NCI-H2196 (cell line): ENCODE data around the gene HHIPL1.
A peak's percentile ranks its signal among the peaks of the same experiment; 100 is the strongest.

Experiments
- DNase-seq: peaks from one replicate; lab custom pipeline; 2025; ENCODE audit not compliant: unreplicated experiment; lab: John Stamatoyannopoulos, UW

The HHIPL1 gene

DNA sequence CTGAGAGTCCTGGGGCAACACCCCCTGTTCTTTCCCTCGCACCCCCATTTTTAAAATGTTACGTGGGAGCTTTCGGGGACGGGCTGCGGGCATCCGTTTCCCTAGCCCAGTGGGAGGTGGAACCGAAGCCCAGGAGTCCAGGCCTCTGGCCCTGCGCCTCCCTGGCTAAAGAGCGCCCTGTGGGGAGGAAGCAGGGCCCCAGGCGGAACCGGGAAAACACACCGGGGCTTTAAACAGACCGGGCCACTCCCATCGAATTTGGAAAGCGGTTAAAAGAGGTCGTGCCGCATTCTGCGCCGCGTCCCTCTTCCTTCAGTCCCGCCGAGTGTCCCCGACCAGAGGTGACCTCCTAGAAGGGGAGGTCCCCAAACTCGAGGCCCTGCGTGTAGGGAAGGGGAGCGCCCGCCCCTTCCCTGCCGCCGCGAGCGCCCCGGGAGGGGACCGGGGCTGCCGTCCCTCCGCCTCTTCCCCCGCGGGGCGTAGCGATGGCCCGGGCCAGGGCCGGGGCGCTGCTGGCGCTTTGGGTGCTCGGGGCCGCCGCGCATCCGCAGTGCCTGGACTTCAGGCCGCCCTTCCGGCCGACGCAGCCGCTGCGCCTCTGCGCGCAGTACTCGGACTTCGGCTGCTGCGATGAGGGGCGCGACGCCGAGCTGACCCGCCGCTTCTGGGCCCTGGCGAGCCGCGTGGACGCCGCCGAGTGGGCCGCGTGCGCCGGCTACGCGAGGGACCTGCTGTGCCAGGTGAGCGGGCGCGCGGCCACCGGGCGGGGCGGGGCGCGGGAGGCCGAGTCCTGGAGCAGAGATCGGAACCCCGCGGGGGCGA is at the start of gene HHIPL1:
TSS of gene HHIPL1 (plus strand) at position 407 of the 822 bp plus-strand sequence. CDS start at position 486, 79 bp downstream.
- no peak for DNase-seq

DNA sequence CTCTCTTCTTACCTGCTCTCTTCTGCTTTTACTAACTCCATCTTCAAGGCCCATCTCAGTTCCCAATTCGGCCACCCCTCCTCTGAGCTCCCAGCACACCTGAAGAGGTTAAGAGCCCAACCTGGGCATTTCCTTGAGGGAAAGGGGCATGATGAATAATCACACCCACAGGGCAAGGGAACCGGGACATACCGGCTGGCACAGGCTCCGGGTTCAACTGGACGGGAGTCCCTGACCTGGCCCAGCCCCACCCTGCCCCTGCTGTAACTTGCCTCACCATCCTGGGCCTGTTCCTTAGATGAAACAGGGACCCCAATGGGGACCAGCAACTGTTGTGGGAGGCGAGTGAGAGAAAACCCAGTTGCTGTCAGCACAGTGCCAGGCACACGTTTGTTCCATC is 49.4 kb upstream of the HHIPL1 start:
- no peak for DNase-seq

DNA sequence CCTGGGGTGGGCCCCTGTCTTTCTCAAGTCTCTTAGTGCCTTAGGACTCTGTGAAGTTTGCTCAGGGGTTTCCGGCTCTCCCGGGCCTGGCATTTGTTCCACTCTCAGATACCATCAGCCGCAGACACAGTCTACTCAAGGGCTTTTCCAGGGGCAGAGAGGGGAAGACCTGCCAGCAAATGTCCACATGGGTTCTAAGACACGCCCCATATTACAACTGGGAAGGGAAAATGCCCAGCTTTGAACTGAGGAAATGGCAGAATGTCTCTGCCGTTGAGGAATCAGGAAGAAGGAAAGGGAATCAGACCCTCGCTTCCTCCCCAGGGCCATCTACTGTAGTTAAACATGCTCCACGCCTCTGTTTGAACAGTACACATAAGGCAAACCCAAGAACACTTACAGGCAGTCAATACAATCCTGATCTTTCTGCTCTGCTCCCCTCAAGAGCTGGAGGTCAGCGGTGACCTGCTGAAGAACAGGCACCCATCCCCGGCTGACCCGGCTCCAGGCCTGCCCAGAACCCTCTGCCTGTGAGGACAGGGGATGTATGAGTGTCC is 48.8 kb upstream of the HHIPL1 start:
- no peak for DNase-seq

DNA sequence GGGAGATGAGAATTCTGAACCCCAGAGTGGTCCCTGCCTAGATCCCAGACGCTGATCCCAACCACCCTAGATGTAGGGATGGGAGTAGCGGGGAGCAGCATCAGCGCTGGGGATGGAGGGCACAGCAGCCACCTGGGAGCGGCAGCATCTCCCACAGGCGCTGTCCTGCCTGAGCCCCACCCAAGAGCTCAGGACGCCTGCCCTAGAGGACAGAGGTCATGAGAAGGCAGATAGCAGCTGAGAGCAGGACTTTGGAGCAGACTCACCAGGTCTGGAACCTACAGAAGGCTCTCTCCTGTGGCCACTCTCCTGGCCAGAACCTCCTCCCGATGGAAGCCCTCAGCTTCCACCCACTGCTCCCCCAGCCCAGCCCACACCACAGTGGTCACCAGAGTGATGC is 48.2 kb upstream of the HHIPL1 start:
- no peak for DNase-seq

DNA sequence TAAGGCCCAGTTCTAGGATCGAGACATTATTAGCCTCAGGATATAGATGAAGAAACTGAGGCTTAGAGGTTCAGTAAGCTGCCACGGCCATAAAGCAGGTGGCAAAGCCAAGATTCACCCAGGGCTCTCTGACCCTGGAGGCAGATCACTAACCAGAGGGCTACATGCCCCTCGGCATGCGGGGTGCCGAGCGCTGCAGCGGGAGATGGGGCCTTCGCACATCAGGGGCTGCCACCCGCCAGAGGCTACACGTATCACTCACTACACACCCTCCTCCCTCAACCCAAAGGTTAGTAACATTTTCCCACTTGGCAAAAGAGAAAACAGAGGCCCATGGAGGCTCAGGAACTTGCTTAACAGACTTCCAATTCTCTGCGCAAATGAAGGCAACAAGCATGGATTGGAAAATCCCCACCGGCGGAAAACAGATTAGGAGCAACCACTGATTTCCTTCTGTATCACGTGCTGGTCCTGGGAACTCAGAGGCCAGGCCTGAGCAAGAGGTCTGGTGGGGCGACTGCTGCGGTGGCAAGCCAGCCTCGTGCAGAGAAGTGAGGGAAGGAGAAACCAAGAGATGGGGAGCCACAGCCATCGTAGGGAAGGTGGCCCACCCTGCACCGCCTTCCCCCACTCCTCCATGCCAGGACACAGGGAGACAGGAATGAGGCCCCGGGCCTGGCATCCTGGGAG is 46.9 kb upstream of the HHIPL1 start:
- no peak for DNase-seq

DNA sequence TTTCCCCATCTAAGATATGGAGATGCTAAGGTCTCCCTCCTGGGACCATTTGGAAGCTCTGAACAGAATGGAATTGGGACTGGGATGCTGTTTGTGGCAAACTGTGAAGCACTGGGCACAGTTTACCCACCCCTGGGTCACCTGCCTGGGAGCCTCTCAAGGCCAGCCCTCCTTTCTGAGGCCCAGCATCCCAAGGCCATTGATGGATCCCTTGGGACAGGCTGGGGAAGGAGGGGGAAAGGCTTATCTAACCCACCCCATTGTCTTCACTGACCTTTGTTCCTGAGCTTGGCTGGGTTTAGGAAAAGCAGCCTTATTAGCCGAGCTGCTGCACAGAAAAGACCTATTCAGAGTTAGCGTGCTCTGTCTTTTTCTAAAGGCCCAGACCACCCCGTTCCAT is 46.2 kb upstream of the HHIPL1 start:
- DNase-seq = no peak

DNA sequence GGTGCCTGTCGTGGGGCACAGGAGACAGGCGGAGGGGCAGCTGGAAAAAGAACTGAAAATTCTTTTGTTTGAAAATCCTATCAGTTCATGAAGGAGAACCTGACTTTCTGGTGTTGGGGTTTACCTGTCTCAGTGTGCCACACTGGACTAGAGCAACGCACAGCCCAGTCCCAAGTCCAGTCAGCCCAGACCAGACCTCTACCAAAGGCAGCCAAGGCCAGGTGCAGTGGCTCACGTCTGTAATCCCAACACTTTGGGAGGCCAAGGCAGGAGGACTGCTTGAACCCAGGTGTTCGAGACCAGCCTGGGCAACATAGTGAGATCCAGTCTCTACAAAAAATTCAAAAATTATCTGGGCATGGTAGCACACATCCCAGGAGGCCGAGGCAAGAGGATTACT is 45.5 kb upstream of the HHIPL1 start:
- DNase-seq = no peak

DNA sequence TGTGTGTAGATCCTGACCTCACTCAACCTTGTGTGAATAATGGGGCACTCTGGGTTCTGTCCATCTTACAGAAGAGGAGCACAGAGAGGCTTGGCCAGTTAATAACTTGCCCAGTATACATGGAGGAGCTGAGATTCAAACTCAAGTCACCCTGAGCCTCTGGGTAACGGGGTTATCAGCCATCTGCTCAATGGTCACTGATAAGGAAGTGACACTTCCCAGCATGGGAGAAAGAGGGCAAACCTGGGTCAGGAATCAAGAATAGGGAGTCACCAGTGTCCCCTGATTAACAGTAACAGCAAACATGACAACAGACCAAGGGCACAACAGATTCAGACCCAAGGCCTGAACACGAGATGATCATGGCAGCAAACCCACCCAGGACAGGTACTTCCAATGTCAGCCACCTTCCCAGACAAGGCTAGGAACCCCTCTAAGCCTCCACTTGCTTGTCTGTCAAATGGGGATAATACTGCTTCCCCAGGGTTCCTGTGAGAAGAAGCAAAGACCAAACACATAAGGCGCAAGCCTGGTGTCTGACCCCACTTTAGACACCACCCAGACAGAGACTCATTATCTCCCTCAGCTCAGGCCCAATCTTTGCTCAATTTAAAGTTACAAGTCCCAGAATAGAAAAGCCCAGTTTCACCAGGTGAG is 44.6 kb upstream of the HHIPL1 start:
- no peak for DNase-seq

DNA sequence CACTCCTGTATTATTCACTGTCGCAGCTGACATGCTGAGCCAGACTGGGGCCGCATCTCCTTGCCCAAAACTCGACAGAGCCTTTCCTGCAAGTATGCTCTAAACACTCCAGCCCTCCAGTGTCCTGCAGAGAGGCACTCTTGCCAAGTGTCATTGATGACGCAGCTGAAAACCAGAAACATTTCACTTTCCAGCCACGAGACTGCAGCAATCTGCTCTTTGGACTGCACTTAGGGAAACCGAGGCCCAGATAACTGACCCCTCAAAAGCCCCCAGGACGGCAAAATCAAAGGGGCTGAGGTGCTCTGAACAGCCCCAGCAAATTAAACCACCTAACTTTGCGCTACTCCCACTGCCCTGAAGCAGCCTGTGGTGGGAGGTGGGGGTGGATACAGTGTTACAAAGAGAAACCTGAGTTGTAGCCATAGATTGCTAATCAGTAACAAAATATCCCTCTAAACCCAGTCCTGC is 43.5 kb upstream of the HHIPL1 start:
- no peak for DNase-seq

DNA sequence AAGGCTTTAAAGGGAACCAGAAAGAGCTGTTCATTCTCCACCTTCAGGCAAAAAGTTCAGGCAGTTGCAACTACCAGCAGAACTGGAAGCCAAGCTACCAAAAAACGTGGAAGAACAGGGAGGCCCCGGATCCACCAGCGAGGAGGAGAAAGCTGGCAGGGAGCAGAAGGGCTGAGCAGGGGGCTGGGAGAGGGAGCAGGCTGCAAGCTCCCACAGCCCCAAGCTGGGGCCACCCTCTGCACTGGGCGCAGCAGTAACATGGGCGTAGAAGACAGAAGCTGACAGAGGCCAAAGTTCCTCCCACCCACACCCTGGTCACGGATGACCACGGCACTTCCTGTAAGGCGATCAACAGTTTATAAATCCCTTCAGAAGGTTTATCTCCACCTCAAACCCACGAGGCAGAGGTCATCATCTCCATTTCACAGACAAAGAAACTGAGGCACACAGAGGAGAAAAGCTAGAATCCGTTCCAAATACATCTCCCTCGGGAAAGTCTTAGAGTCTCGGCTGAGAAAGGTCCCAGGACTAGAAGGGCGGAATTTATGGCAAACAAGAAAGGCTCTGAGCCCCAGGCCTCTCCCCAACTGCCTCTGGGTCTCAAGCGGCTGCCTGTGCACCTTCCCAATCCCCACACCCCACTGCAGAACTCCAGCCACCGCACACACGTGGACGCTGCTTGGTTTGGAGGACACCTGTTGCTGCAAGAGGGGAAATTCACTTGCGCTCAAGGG is 42.7 kb upstream of the HHIPL1 start:
- DNase-seq = no peak

DNA sequence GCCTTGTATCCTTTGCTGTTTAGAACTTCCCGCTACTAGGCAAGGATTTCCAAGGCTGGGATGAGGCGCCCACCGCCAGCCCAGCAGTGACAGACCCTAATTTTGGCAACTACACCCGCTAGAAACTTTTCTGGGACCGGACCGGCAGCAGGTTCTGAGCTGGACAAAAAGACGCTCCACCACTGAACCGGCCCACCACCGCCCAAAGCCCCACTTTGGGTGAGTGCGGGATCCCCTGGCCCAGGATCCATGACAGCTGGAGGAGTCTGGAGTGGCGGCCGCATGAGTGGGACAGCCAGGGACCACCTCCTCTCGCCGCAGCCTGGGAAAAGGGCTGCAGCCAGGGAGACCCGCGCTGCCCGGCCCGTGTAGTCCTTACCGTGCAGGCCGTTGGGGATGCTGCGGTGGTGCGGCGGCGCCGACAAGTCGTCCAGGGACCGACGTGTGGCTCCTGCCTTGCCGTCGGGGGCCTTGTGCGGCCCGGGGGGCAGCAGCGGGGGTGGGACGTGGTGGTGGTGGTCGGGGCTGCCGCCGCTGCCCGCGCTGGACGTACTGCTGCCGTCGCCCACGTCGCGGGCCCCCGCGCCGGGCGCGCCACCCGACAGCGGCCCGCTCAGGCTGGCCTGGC is 42.0 kb upstream of the HHIPL1 start:
- no peak for DNase-seq

DNA sequence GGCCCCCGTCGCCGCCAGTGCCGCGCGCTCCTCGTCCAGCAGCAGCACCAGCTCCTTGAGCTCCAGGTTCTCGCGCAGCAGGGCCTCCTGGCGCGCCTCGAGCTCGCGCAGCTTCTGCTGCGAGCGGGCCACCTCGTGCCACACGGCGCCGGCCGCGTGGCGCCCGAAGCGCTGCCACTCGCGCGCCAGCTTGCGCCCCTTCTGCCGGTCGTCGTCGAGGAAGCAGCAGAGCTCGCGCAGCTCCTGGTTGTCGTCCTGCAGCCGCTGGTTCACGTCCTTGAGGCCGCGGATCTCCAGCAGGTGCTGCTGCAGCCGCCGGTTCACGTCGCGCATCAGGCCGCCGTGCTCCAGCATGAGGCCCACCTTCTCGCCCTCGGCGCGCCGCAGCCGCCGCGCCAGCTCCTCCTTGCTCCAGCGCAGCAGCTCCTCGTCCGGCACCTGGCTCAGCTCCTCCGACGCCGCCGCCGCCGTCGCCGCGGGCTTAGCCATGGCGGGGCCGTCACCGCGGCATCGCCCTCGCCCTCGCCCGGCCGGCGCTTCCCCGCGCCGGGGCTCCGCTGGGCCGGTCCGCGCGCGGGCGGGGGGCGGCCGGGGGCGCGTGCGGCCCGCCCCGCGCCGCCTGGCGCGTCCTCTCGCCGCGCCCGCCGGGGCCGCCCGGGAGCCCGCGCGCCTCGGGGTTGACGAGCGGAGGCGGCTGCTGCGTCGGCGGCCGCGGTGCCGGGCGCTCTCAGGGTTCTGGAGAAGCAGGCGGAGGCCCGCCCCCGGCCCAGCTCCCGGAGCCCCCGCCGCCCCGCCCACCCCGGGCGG is 41.3 kb upstream of the HHIPL1 start, which contains the start of gene CCDC85C:
TSS of gene CCDC85C (minus strand) at position 737 of the 807 bp plus-strand sequence. CDS start at position 489, 248 bp downstream.
- DNase-seq = no peak

DNA sequence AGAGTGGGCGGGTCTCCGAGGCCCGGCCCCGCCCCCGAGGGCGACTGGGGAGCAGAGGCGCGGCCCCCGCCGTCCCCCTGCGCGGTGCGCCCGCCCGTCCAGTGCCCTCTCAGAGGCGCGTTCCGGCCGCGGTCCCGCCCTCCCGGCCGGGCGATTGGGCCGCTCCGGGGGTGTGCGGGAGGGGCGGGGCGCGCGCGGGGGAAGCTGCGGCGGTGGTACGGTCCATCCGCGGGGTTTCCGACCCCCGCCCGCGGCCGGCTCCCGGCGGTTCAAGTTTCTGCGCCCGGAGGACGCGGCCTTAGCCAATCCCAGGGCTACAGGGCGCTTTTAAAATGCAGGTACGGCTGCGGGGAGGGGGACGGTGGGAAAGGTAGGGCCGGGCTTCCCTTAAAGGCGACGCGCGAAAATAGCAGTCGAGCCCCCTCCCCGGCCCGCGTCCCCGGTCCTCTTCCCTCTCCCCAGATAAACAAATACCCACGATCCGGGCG is 40.6 kb upstream of the HHIPL1 start:
- DNase-seq = peak; percentile 84

DNA sequence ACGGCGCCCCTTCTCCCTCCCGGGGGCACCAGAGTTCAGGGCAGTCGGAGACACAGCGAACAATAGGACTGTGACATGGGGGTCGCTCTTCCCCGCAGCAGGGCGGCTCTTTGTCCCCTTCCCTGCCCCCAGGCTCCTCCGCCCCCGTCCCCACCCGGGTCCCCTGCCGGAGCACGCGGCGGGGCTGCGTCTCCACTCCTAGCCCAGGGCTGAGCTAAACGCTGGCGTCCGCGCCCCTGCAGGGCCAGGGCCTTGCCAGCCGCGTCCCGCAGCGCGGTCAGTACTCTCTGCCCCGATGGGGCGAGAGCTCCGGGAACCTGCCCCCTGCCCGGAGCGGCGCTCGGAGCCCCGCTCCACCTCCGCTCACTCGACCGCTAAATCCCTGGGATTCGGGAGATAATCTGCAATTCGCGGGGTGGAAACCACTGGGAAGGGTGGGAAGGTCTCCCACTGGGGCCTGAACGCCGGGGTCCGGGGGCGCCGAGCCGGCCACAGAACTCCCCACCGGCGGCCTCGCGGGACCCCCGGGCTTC is 40.1 kb upstream of the HHIPL1 start:
- no peak for DNase-seq

DNA sequence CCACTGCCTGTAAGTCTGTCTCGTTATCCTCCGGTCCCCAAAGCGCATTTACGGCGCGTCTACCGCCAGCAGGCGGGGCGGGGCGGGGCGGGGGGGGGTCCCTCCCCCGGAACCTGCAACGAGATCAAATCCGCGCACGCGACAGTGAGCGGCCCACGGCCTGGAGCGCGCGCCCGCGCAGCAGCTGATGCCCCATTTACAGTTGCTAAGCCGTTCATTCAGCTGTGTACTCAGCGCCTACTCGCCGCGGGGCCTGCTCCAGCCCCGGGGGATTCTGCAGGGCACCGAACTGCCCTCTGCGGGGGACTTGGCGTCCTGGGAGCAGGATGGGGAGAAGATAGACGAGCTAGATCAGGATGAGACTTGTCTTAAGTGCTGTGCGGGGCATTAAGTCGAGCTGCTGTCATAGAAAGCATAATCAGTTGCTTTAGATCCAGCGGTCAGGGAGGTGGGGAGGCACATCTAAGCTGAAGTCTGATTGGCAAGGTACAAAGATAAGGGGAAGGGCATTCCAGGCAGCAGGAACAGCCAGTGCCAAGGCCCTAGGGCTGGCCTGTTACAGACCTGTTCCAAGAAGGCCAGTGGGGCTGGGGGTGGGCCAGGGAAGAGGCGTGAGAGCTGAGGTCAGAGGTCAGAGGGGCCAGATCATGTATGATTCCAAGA is 39.5 kb upstream of the HHIPL1 start:
- DNase-seq = peak; percentile 52

DNA sequence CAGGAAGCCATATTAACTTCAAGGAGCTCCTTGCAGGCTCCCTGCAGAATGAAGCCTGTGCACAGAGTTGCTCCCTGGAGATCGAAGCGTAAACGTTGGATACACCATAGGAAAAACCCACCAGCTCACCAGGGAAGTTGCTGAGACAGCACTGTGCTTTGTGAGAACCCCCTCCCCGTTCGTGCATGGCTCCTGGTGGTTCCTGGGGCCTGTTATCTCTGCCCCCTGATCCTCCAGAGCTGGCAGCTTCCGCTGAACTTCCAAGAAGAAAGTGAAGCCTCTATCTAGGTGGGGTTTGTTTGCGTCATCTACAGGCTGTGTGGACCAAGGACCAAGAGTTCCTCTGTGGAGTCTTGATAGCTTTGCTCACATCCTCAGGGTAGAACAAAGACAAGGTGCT is 38.6 kb upstream of the HHIPL1 start:
- DNase-seq = no peak

DNA sequence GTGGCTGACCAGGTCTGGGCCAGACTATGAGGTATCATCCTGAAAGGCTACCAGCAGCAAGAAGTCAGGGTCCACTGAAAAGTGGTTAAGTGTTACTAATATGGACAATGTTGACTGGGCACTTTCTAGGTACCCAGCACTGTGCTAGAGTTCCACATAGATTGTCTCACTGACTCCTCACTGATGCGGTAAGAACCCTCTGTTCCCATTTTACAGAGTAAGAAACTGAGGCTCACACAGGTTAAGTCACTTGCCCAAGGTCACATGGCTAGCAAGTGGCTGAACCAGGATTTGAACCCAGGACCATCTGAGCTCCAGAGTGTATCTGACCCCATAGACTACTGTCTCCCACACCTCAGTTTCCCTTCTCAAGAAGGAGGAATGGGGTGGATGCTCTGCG is 36.3 kb upstream of the HHIPL1 start:
- DNase-seq = no peak
